ENCODE measurements around the gene RNLS. TPM values are rescaled to one million over a fixed set of nuclear protein-coding genes. Genes with fewer than 3 reads are reported as not detected.
"Not testable (repeated sequence)": the region's sequence is repeated elsewhere in the genome, so short reads cannot be mapped to it uniquely, and the experiment has no call there.

Gene RNLS
- total and polyA plus RNA-seq, 2 donors from 2014 or later, result 19.5 to 21.1 TPM

- Histone ChIP-seq H3K27me3 (ENCODE audit: control insufficient read depth, insufficient read depth, low read length) (no peaks in the 10 kb centered on the region), H3K9me3 (ENCODE audit: control insufficient read depth in 2 of 3, insufficient read depth in 1 of 3, low read length in 3 of 3) (no peaks in the 10 kb centered on the region), H3K36me3 (ENCODE audit: control insufficient read depth in 2 of 3, insufficient read depth in 3 of 3, low read length in 3 of 3) (no peaks in the 10 kb centered on the region), H3K4me1 (ENCODE audit: control insufficient read depth in 2 of 3, insufficient read depth in 2 of 3, low read depth in 1 of 3, low read length in 3 of 3) (no peaks in the 10 kb centered on the region), H3K4me3 (ENCODE audit: low read length in 3 of 3) (no peak overlapping the region), H3K27ac (ENCODE audit: low read depth in 2 of 2, low read length in 2 of 2) (no peak overlapping the region), H3K9ac (ENCODE audit: low read length in 3 of 3) (no peak overlapping the region)
- no peak for FAIRE-seq
- no peak for TF ChIP-seq CTCF (IDR thresholded peaks at IDR 0.05; ENCODE audit: borderline replicate concordance, extremely low read depth, insufficient read depth)
- intact Hi-C loops (cut with DNase I), result no loop called here
- no peak for DNase-seq
Observed at GRCh38 chr10:88280518-88280917, 302.6 kb downstream of the RNLS start.

- Histone ChIP-seq H3K27me3 (ENCODE audit: control insufficient read depth, insufficient read depth, low read length) (no peaks in the 10 kb centered on the region), H3K27ac (ENCODE audit: low read depth in 2 of 2, low read length in 2 of 2) (no peak overlapping the region), H3K9me3 (ENCODE audit: control insufficient read depth in 2 of 3, insufficient read depth in 1 of 3, low read length in 3 of 3) (no peaks in the 10 kb centered on the region), H3K4me3 (ENCODE audit: low read length in 3 of 3) (no peak overlapping the region), H3K36me3 (ENCODE audit: control insufficient read depth in 2 of 3, insufficient read depth in 3 of 3, low read length in 3 of 3) (no peaks in the 10 kb centered on the region), H3K9ac (ENCODE audit: low read length in 3 of 3) (no peak overlapping the region), H3K4me1 (ENCODE audit: control insufficient read depth in 2 of 3, insufficient read depth in 2 of 3, low read depth in 1 of 3, low read length in 3 of 3) (no peaks in the 10 kb centered on the region)
- intact Hi-C loops (cut with DNase I), result no loop called here
- DNase-seq (no peak), FAIRE-seq (no peak)
- TF ChIP-seq CTCF (IDR thresholded peaks at IDR 0.05; ENCODE audit: borderline replicate concordance, extremely low read depth, insufficient read depth), result no peak
Observed at GRCh38 chr10:88278912-88279311, 304.2 kb downstream of the RNLS start.

GRCh38 chr10:88276945-88277344 is 306.2 kb downstream of the RNLS start:
- H3K36me3 ChIP-seq (ENCODE audit: control insufficient read depth in 2 of 3, insufficient read depth in 3 of 3, low read length in 3 of 3); H3K27me3 ChIP-seq (ENCODE audit: control insufficient read depth, insufficient read depth, low read length); H3K9me3 ChIP-seq (ENCODE audit: control insufficient read depth in 2 of 3, insufficient read depth in 1 of 3, low read length in 3 of 3); H3K27ac ChIP-seq (ENCODE audit: low read depth in 2 of 2, low read length in 2 of 2); H3K9ac ChIP-seq (ENCODE audit: low read length in 3 of 3); H3K4me1 ChIP-seq (ENCODE audit: control insufficient read depth in 2 of 3, insufficient read depth in 2 of 3, low read depth in 1 of 3, low read length in 3 of 3); DNase-seq; H3K4me3 ChIP-seq (ENCODE audit: low read length in 3 of 3); intact Hi-C loops (cut with DNase I); FAIRE-seq: not testable (repeated sequence)

GRCh38 chr10:88274286-88274685 is 308.8 kb downstream of the RNLS start:
- intact Hi-C loops (cut with DNase I), result no loop called here
- Histone ChIP-seq H3K9ac (ENCODE audit: low read length in 3 of 3) (no peak overlapping the region), H3K9me3 (ENCODE audit: control insufficient read depth in 2 of 3, insufficient read depth in 1 of 3, low read length in 3 of 3) (no peaks in the 10 kb centered on the region), H3K4me1 (ENCODE audit: control insufficient read depth in 2 of 3, insufficient read depth in 2 of 3, low read depth in 1 of 3, low read length in 3 of 3) (no peaks in the 10 kb centered on the region), H3K27me3 (ENCODE audit: control insufficient read depth, insufficient read depth, low read length) (no peaks in the 10 kb centered on the region), H3K27ac (ENCODE audit: low read depth in 2 of 2, low read length in 2 of 2) (no peak overlapping the region), H3K4me3 (ENCODE audit: low read length in 3 of 3) (no peak overlapping the region), H3K36me3 (ENCODE audit: control insufficient read depth in 2 of 3, insufficient read depth in 3 of 3, low read length in 3 of 3) (no peaks in the 10 kb centered on the region)
- no peak for FAIRE-seq
- no peak for DNase-seq
- no peak for TF ChIP-seq CTCF (IDR thresholded peaks at IDR 0.05; ENCODE audit: borderline replicate concordance, extremely low read depth, insufficient read depth)
